H9 (cell line): ENCODE data around the gene CPT1C. TPM values are rescaled to one million over a fixed set of nuclear protein-coding genes. Genes with fewer than 3 reads are reported as not detected.

ENCODE experiments used
- DNase-seq: peaks from one replicate; pipeline ENCODE4 v3.0.0-alpha.2; 2017
- H2AFZ ChIP-seq: one replicate; pipeline ENCODE4 v1.6.1; 2013; ENCODE audit warnings: mild to moderate bottlenecking, low read length, control low read depth, moderate library complexity
- H2AK5ac ChIP-seq: 2 replicates; pipeline ENCODE4 v1.6.1; 2013; ENCODE audit warnings: low read length, control low read depth, mixed read lengths; ENCODE audit not compliant: insufficient read length
- H2BK120ac ChIP-seq: one replicate; pipeline ENCODE4 v1.6.1; 2013; ENCODE audit warnings: low read depth, mild to moderate bottlenecking, low read length, control low read depth, inconsistent platforms; ENCODE audit not compliant: poor library complexity, severe bottlenecking
- H2BK12ac ChIP-seq: 2 replicates; pipeline ENCODE4 v1.6.1; 2013; ENCODE audit warnings: low read length, control low read depth, mixed read lengths, low read depth; ENCODE audit not compliant: insufficient read length
- H2BK15ac ChIP-seq: 2 replicates; pipeline ENCODE4 v1.6.1; 2013; ENCODE audit warnings: low read depth, low read length, control low read depth
- H2BK20ac ChIP-seq: one replicate; pipeline ENCODE4 v1.6.1; 2013; ENCODE audit warnings: low read depth, mild to moderate bottlenecking, low read length, control low read depth, inconsistent platforms; ENCODE audit not compliant: poor library complexity, severe bottlenecking
- H2BK5ac ChIP-seq: 2 replicates; pipeline ENCODE4 v1.6.1; 2013; ENCODE audit warnings: low read length, control low read depth, mixed read lengths; ENCODE audit not compliant: insufficient read length
- H3K14ac ChIP-seq: 2 replicates; pipeline ENCODE4 v1.6.1; 2013; ENCODE audit warnings: low read length, control low read depth; ENCODE audit not compliant: insufficient read depth
- H3K18ac ChIP-seq: 2 replicates; pipeline ENCODE4 v1.6.1; 2013; ENCODE audit warnings: low read depth, mild to moderate bottlenecking, mixed read lengths, low read length, control low read depth; ENCODE audit not compliant: insufficient read length
- H3K23ac ChIP-seq: 2 replicates; pipeline ENCODE4 v1.6.1; 2013; ENCODE audit warnings: low read length, control low read depth, mixed read lengths, low read depth; ENCODE audit not compliant: insufficient read length
- H3K23me2 ChIP-seq: 2 replicates; pipeline ENCODE4 v1.6.1; 2013; ENCODE audit warnings: low read depth, mild to moderate bottlenecking, mixed read lengths, low read length, control low read depth; ENCODE audit not compliant: insufficient read length, poor library complexity, severe bottlenecking
- H3K27ac ChIP-seq: 2 replicates; pipeline ENCODE4 v1.5.1; 2013; ENCODE audit warnings: low read length, control low read depth, mixed read lengths, low read depth; ENCODE audit not compliant: insufficient read length
- H3K27me3 ChIP-seq: 2 replicates; pipeline ENCODE4 v1.6.1; 2013; ENCODE audit warnings: low read length, control low read depth, inconsistent platforms; ENCODE audit not compliant: insufficient read depth
- H3K4ac ChIP-seq: 2 replicates; pipeline ENCODE4 v1.6.1; 2013; ENCODE audit warnings: low read depth, mild to moderate bottlenecking, control low read depth, inconsistent platforms, low read length, moderate library complexity
- H3K4me1 ChIP-seq: 2 replicates; pipeline ENCODE4 v1.6.1; 2013; ENCODE audit warnings: low read length, control low read depth, inconsistent platforms; ENCODE audit not compliant: insufficient read depth
- H3K4me2 ChIP-seq: 2 replicates; pipeline ENCODE4 v1.6.1; 2013; ENCODE audit warnings: low read length, control low read depth, mixed read lengths; ENCODE audit not compliant: insufficient read length, insufficient read depth
- H3K56ac ChIP-seq: 2 replicates; pipeline ENCODE4 v1.6.1; 2013; ENCODE audit warnings: low read depth, mild to moderate bottlenecking, mixed read lengths, low read length, control low read depth; ENCODE audit not compliant: insufficient read length
- H3K79me1 ChIP-seq: 2 replicates; pipeline ENCODE4 v1.6.1; 2013; ENCODE audit warnings: low read depth, mild to moderate bottlenecking, moderate library complexity, low read length, control low read depth, inconsistent platforms; ENCODE audit not compliant: insufficient read depth, poor library complexity, severe bottlenecking
- H3K79me2 ChIP-seq: 2 replicates; pipeline ENCODE4 v1.6.1; 2013; ENCODE audit warnings: low read length, control low read depth, inconsistent platforms; ENCODE audit not compliant: insufficient read depth
- H3K9ac ChIP-seq: 2 replicates; pipeline ENCODE4 v1.6.1; 2013; ENCODE audit warnings: low read length, control low read depth, mixed read lengths; ENCODE audit not compliant: insufficient read length; ENCODE audit errors: extremely low read depth
- H3K9me3 ChIP-seq: one replicate; pipeline ENCODE4 v1.6.1; 2013; ENCODE audit warnings: low read depth, low read length, inconsistent platforms; ENCODE audit not compliant: control insufficient read depth
- H3T11ph ChIP-seq: one replicate; pipeline ENCODE4 v1.6.1; 2013; ENCODE audit warnings: mild to moderate bottlenecking, low read length, control low read depth, inconsistent platforms
- H4K20me1 ChIP-seq: one replicate; pipeline ENCODE4 v1.6.1; 2013; ENCODE audit not compliant: control insufficient read depth, insufficient read length, insufficient read depth
- H4K5ac ChIP-seq: 2 replicates; pipeline ENCODE4 v1.6.1; 2013; ENCODE audit warnings: low read depth, mild to moderate bottlenecking, mixed read lengths, low read length, control low read depth; ENCODE audit not compliant: insufficient read length
- H4K8ac ChIP-seq: replicated peaks from 2 replicates; pipeline ENCODE4 v1.6.1; 2013; ENCODE audit warnings: low read length, control low read depth, mixed read lengths, low read depth; ENCODE audit not compliant: insufficient read length
- H4K91ac ChIP-seq: 2 replicates; pipeline ENCODE4 v1.6.1; 2013; ENCODE audit warnings: low read depth, mild to moderate bottlenecking, moderate library complexity, mixed read lengths, low read length, control low read depth; ENCODE audit not compliant: insufficient read length
- H3K27ac Mint-ChIP-seq, 3 experiments: 2 replicates in 2 of 3; 3 replicates in 1 of 3; pipeline ENCODE4 v1.8.0; 2020 to 2021; ENCODE audit warnings: mixed read lengths in 3 of 3, mild to moderate bottlenecking in 1 of 3, moderate library complexity in 1 of 3
- H3K27me3 Mint-ChIP-seq: 2 replicates; pipeline ENCODE4 v1.8.0; 2021; ENCODE audit warnings: low read depth, mild to moderate bottlenecking, moderate library complexity, mixed read lengths
- H3K36me3 Mint-ChIP-seq, 3 experiments: 2 replicates in 2 of 3; 3 replicates in 1 of 3; pipeline ENCODE4 v1.8.0; 2020 to 2021; ENCODE audit warnings: low read depth in 3 of 3, mixed read lengths in 3 of 3; ENCODE audit not compliant: insufficient read depth in 1 of 3
- H3K4me1 Mint-ChIP-seq, 2 experiments: 2 replicates each; pipeline ENCODE4 v1.8.0; 2020; ENCODE audit warnings: mixed read lengths in 2 of 2
- H3K4me3 Mint-ChIP-seq, 2 experiments: 2 replicates in 1 of 2; 3 replicates in 1 of 2; pipeline ENCODE4 v1.8.0; 2020 to 2021; ENCODE audit warnings: mild to moderate bottlenecking in 2 of 2, mixed read lengths in 2 of 2, moderate library complexity in 1 of 2
- H3K9me3 Mint-ChIP-seq, 2 experiments: 2 replicates in 1 of 2; 3 replicates in 1 of 2; pipeline ENCODE4 v1.8.0; 2020; ENCODE audit warnings: mild to moderate bottlenecking in 2 of 2, mixed read lengths in 2 of 2, moderate library complexity in 1 of 2
- WGBS: extraction: QIAGEN DNeasy Blood & Tissue Kit; methylation state at CpG from one replicate; pipeline ENCODE4 v1.1.7; 2013; ENCODE audit warnings: missing lambda C conversion rate, low lambda C conversion rate, mixed read lengths; ENCODE audit not compliant: insufficient read length; ENCODE audit errors: extremely low coverage; 5-methylcytosine and 5-hydroxymethylcytosine counted together
- total RNA-seq: library from RNA; stranded (reverse); gene quantifications from 2 replicates; pipeline ENCODE4 v1.2.1, GENCODE V29; 2021
- TF ChIP-seq, protein P1 (sequence below): fragments of 200-600 bp; sonication (generic); conservative IDR thresholded peaks from 3 replicates; pipeline ENCODE4 v1.8.0; 2021; ENCODE audit warnings: antibody characterized with exemption, mild to moderate bottlenecking

Gene CPT1C
- total RNA-seq, 1 experiment from 2014 or later, result 74.6 TPM

DNA sequence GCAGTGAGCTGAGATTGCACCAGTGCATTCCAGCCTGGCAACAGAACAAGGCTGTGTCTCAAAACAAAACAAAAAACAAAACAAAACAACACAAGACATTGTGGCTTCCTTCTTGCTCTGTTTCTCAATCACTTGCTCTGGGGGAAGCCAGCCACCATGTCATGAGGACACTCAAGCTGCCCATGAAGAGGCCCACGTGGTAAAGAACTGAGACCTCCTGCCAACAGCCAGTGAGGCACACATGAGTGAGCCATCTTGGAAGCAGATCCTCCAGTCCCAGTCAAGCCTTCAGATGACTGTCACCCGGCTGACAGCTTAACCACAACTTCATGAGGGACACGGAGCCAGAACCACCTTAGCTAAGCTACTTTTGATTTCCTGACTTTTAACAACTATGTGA, 25.2 kb downstream of the CPT1C start:
- H3T11ph ChIP-seq, result no peak overlapping the region
- H3K9me3 Mint-ChIP-seq, result peaks cover 3% of the 10 kb centered on the region in 2 experiments; a peak in 2 of 5 replicates

More for the DNA sequence above, 25.2 kb downstream of the CPT1C start:
- WGBS, result no CpG with 5 or more reads among the region's 3 CpGs
- H3K9me3 ChIP-seq, result no peaks in the 10 kb centered on the region
- no peak overlapping the region for H4K5ac ChIP-seq
- no peak overlapping the region for H2BK120ac ChIP-seq
- no peaks in the 10 kb centered on the region for H3K27me3 ChIP-seq
- H4K91ac ChIP-seq, result no peak overlapping the region
- no peaks in the 10 kb centered on the region for H4K20me1 ChIP-seq
- no peak overlapping the region for H4K8ac ChIP-seq
- no peak overlapping the region for H3K27ac ChIP-seq
- H3K18ac ChIP-seq, result no peak overlapping the region
- H3K9ac ChIP-seq, result no peak overlapping the region
- H2BK12ac ChIP-seq, result no peak overlapping the region
- Mint-ChIP-seq H3K4me1 (peaks cover 9 to 15% of the 10 kb centered on the region in 2 experiments), H3K36me3 (peaks cover 19 to 31% (median 30%) of the 10 kb centered on the region in 3 experiments), H3K27ac (no peak overlapping the region), H3K27me3 (peaks cover 2% of the 10 kb centered on the region; the same call in 1 of the 2 replicates), H3K4me3 (no peak overlapping the region)
- no peaks in the 10 kb centered on the region for H3K79me1 ChIP-seq
- H3K14ac ChIP-seq, result no peak overlapping the region
- H3K4ac ChIP-seq, result no peak overlapping the region
- H3K4me2 ChIP-seq, result no peak overlapping the region
- no peak overlapping the region for H2BK20ac ChIP-seq
- H2BK5ac ChIP-seq, result no peak overlapping the region
- H3K79me2 ChIP-seq, result no peaks in the 10 kb centered on the region
- H2AFZ ChIP-seq, result no peak overlapping the region
- H3K56ac ChIP-seq, result no peak overlapping the region
- no peaks in the 10 kb centered on the region for H3K4me1 ChIP-seq
- DNase-seq, result no peak
- H2BK15ac ChIP-seq, result no peak overlapping the region
- no peak overlapping the region for H2AK5ac ChIP-seq
- H3K23ac ChIP-seq, result no peak overlapping the region
- TF ChIP-seq, protein P1, sequence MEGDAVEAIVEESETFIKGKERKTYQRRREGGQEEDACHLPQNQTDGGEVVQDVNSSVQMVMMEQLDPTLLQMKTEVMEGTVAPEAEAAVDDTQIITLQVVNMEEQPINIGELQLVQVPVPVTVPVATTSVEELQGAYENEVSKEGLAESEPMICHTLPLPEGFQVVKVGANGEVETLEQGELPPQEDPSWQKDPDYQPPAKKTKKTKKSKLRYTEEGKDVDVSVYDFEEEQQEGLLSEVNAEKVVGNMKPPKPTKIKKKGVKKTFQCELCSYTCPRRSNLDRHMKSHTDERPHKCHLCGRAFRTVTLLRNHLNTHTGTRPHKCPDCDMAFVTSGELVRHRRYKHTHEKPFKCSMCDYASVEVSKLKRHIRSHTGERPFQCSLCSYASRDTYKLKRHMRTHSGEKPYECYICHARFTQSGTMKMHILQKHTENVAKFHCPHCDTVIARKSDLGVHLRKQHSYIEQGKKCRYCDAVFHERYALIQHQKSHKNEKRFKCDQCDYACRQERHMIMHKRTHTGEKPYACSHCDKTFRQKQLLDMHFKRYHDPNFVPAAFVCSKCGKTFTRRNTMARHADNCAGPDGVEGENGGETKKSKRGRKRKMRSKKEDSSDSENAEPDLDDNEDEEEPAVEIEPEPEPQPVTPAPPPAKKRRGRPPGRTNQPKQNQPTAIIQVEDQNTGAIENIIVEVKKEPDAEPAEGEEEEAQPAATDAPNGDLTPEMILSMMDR, result no peak
- no peaks in the 10 kb centered on the region for H3K23me2 ChIP-seq
